HL-60 (cell line): ENCODE data around the gene COMMD1.

Source experiments
- CTCF ChIP-seq: IDR thresholded peaks from one replicate; pipeline ENCODE4 v1.5.1; 2011; ENCODE audit warnings: low read length, control low read depth, inconsistent platforms; ENCODE audit not compliant: insufficient read depth
- POLR2AphosphoS5 ChIP-seq: IDR thresholded peaks from 2 replicates; pipeline ENCODE4 v1.6.1; 2012; ENCODE audit warnings: low read depth

DNA sequence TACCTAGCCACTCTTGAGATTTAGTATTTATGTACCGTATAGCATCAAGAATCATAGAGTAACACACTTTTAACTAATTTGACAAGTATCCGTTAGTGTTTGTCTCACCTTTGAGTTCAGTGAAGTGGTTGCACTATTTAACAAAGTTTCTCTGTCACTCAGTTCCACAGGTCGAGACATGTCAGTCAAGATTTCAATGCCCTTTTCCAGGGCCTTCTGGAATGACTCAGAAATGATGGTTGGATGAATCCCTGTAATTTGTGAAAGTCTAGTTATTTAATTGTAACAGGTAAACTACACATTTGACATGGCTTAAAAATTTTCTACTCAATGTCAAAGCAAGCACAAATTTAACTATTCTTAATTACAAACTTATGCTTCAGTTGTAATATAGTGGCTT lies 26.7 kb upstream of the COMMD1 start:
- no peak for TF ChIP-seq CTCF
- no peak for TF ChIP-seq POLR2AphosphoS5
